Upper lobe of left lung (tissue), 6 donors: ENCODE measurements around the gene GNAI1. TPM values are rescaled to one million over a fixed set of nuclear protein-coding genes. Genes with fewer than 3 reads are reported as not detected.

Experiments used
- ATAC-seq, 2 donors: fragments of 200-7000 bp; cut with Tn5 transposase; one replicate each; pipeline ENCODE4 v1.9.1; 2022; ENCODE audit warnings: mild to moderate bottlenecking in 2 of 2, moderate library complexity in 2 of 2; ENCODE audit not compliant: low FRiP score in 2 of 2
- DNase-seq, 2 donors: peaks; one replicate each; pipeline ENCODE4 v3.0.0-alpha.2; 2019 to 2020
- H3K27ac ChIP-seq, 4 donors: fragments of 200-600 bp; sonication (generic); one replicate each; pipeline ENCODE4 v1.5.1; 2016 to 2019
- H3K27me3 ChIP-seq, 4 donors: fragments of 200-600 bp; sonication (generic); one replicate each; pipeline ENCODE4 v1.5.1; 2017 to 2019
- H3K36me3 ChIP-seq, 4 donors: fragments of 200-600 bp; sonication (generic); one replicate each; pipeline ENCODE4 v1.5.1; 2016 to 2019
- H3K4me1 ChIP-seq, 4 donors: fragments of 200-600 bp; sonication (generic); one replicate each; pipeline ENCODE4 v1.5.1; 2018 to 2019
- H3K4me3 ChIP-seq, 4 donors: fragments of 200-600 bp; sonication (generic); one replicate each; pipeline ENCODE4 v1.5.1; 2017 to 2019; ENCODE audit warnings: mild to moderate bottlenecking in 2 of 4, moderate library complexity in 1 of 4
- H3K9me3 ChIP-seq, 4 donors: fragments of 200-600 bp; sonication (generic); one replicate each; pipeline ENCODE4 v1.5.1; 2018 to 2019
- EP300 ChIP-seq, 4 donors: sonication (generic); formaldehyde crosslinking; IDR thresholded peaks; one replicate each; pipeline ENCODE4 v1.5.1; 2017; ENCODE audit warnings: antibody characterized with exemption in 4 of 4, control low read depth in 2 of 4
- POLR2A ChIP-seq, 4 donors: fragments of 450-650 bp; IDR thresholded peaks; one replicate each; pipeline ENCODE4 v1.5.1; 2016 to 2017; ENCODE audit warnings: antibody characterized with exemption in 4 of 4, mild to moderate bottlenecking in 2 of 4
- POLR2AphosphoS5 ChIP-seq, 2 donors: sonication (generic); formaldehyde crosslinking; IDR thresholded peaks; one replicate each; pipeline ENCODE4 v1.5.1; 2017; ENCODE audit warnings: antibody characterized with exemption in 2 of 2
- WGBS, 2 donors: methylation state at CpG; one replicate each; pipeline ENCODE4 v1.1.5; 2017 to 2018; 5-methylcytosine and 5-hydroxymethylcytosine counted together
- total RNA-seq, 6 donors: library from RNA; depleted of rRNA in 4 of 6; stranded (reverse); fragments of >200 nt in 4 of 6; gene quantifications; one replicate each; pipeline versions ENCODE4 v1.1.0 to v1.2.1, GENCODE V29; 2016 to 2021
- TF ChIP-seq, protein P1 (sequence below), 6 experiments: fragments of 450-650 bp in 4 of 6; fragments of 200-600 bp in 2 of 6; sonication (generic) in 2 of 6; IDR thresholded peaks; one replicate each; pipeline ENCODE4 v1.5.1; 2016 to 2019; ENCODE audit warnings: antibody characterized with exemption in 6 of 6
- donor health status: DM: no; HTN: no; CAD: no; lungs with moderate emphysema.
- donor health status: DM: no; HTN: yes; CAD: no; lungs with severe emphysema.

GNAI1 gene
- total RNA-seq, 6 donors from 2014 or later = 16.7 to 26.6 (median 21.5) TPM

DNA sequence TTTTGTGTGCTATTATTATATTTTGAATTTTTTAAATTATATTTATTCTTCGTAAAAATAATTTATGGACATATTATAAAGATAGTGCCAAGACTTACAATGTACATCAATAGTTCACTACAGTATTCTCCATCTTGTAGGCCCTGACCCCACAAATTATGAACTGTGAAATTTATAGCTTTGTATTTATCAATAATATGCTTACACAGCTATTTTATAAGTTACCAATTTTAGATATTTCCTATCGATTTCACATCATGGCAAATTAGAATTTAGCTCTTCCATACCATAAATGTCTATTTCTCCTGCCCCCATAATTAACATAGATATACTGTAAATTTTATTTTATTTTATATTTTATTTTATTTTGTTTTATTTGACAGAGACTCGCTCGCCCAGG, 34.4 kb upstream of the GNAI1 start:
- no peak for ATAC-seq
- no peaks in the 10 kb centered on the region for H3K4me1 ChIP-seq

DNA sequence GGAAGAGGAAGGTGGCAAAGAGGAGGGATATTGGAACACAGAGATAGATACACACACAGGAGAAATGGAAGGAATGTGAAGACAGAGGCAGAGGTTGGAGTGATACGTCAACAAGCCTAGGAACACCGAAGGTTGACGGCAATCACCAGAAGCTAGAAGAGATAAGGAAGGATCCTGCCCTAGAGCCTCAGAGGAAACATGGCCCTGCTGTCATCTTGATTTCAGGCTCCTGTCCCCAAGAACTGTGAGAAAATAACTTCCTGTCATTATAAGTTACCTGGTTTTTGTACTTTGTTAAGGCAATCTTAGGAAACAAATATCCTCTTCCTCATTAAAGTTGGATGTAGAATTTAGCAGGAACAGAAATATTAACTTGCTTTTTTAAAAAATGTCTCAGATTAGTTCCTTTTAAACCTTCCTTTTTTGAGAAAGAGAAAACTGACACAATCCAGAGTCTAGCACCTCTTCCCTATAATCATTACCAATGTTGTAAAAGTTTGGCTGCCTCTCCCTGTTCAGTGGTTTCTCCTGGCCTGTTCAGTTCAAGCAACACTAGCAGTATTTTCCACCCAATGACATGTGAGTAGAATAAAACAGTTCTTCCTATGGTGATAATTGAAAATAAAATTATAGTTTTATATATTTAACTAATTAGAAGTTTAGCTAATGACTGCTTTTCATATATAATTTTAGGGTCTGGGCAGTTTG, 28.8 kb upstream of the GNAI1 start:
- 62 to 80% methylated on average over 3 of the region's 3 CpGs for WGBS, 2 donors
- no peak for DNase-seq
- no peak overlapping the region for H3K27ac ChIP-seq
- no peaks in the 10 kb centered on the region for H3K9me3 ChIP-seq
- peaks cover 0 to 11% (median 0%) of the 10 kb centered on the region in 4 donors for H3K4me1 ChIP-seq
- H3K36me3 ChIP-seq = no peaks in the 10 kb centered on the region
- no peak for TF ChIP-seq POLR2A (IDR thresholded peaks at IDR 0.05)
- no peak for TF ChIP-seq EP300 (IDR thresholded peaks at IDR 0.05)
- TF ChIP-seq, protein P1, sequence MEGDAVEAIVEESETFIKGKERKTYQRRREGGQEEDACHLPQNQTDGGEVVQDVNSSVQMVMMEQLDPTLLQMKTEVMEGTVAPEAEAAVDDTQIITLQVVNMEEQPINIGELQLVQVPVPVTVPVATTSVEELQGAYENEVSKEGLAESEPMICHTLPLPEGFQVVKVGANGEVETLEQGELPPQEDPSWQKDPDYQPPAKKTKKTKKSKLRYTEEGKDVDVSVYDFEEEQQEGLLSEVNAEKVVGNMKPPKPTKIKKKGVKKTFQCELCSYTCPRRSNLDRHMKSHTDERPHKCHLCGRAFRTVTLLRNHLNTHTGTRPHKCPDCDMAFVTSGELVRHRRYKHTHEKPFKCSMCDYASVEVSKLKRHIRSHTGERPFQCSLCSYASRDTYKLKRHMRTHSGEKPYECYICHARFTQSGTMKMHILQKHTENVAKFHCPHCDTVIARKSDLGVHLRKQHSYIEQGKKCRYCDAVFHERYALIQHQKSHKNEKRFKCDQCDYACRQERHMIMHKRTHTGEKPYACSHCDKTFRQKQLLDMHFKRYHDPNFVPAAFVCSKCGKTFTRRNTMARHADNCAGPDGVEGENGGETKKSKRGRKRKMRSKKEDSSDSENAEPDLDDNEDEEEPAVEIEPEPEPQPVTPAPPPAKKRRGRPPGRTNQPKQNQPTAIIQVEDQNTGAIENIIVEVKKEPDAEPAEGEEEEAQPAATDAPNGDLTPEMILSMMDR (IDR thresholded peaks at IDR 0.05) = no peak
- TF ChIP-seq POLR2AphosphoS5 (IDR thresholded peaks at IDR 0.05) = no peak
- no peak overlapping the region for H3K4me3 ChIP-seq
- peak in 1 of 2 donors; percentile 34 for ATAC-seq
- no peaks in the 10 kb centered on the region for H3K27me3 ChIP-seq

More for the DNA sequence above, 34.4 kb upstream of the GNAI1 start:
- no peak overlapping the region for H3K4me3 ChIP-seq
- WGBS, 2 donors = 90 to 95% methylated on average over 4 of the region's 4 CpGs
- no peaks in the 10 kb centered on the region for H3K36me3 ChIP-seq
- no peaks in the 10 kb centered on the region for H3K9me3 ChIP-seq
- H3K27ac ChIP-seq = no peak overlapping the region
- no peak for DNase-seq
- H3K27me3 ChIP-seq = no peaks in the 10 kb centered on the region
- TF ChIP-seq, protein P1 (IDR thresholded peaks at IDR 0.05) = no peak
- TF ChIP-seq EP300 (IDR thresholded peaks at IDR 0.05) = no peak
- TF ChIP-seq POLR2AphosphoS5 (IDR thresholded peaks at IDR 0.05) = no peak
- no peak for TF ChIP-seq POLR2A (IDR thresholded peaks at IDR 0.05)

DNA sequence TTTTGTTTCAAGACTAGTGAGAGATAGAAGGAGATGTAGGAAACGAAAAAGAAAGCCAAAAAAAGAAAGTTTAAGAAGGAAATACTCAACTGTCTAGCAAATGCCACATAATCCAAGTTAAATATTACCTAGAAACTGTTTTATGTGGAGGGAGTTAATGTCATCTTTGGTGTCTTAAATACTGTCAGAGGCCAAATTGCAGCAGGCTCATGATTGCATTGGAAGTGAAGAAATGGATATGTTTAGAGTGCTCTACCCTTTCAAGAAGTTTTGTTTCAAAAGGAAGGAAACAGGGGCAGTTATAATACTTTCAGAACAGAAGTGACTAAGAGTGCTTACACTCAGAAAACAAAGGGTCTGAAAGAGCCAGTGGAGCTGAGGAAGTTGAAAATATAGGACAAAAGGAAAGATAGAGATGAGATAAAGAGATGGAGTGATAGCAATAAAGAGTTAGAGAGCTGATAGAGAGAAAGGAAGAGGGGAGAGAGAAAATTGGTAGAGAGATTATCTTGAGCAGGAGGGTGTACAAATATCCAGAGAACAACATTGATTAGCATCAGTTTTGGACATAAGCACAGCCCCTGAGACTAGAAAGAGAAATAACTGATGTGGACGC, 28.0 kb upstream of the GNAI1 start:
- Histone ChIP-seq H3K27me3 (no peaks in the 10 kb centered on the region), H3K9me3 (no peaks in the 10 kb centered on the region), H3K36me3 (no peaks in the 10 kb centered on the region), H3K4me1 (peaks cover 0 to 11% (median 0%) of the 10 kb centered on the region in 4 donors), H3K4me3 (no peak overlapping the region), H3K27ac (no peak overlapping the region)
- DNase-seq (no peak), ATAC-seq (no peak)
- WGBS, 2 donors = 46 to 56% methylated on average over 2 of the region's 2 CpGs
- no peak for TF ChIP-seq EP300 (IDR thresholded peaks at IDR 0.05)
- TF ChIP-seq POLR2A (IDR thresholded peaks at IDR 0.05) = no peak
- no peak for TF ChIP-seq POLR2AphosphoS5 (IDR thresholded peaks at IDR 0.05)
- TF ChIP-seq, protein P1 (IDR thresholded peaks at IDR 0.05) = no peak

DNA sequence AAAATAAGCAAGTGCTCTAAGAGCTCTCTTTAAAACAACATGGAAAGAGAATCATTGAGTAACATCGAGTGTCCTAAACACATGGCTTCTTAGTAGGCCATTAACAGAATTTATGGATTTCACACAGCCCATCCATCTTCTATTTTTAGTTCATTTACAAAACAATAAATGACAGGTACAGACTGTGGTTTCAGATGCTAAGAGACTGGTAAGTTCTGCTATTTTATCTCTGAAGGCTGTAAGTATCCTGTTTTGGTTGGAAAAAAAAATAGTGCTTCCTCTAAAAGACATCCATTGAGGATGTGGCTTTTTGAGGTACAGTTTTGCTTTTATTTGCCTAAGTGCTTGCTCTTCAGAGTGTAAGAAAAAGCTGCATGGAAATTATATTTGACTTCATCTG, 27.4 kb upstream of the GNAI1 start:
- no peak for DNase-seq
- 26 to 39% methylated on average over 1 of the region's 1 CpG for WGBS, 2 donors
- ATAC-seq = no peak
- Histone ChIP-seq H3K27me3 (no peaks in the 10 kb centered on the region), H3K9me3 (no peaks in the 10 kb centered on the region), H3K4me3 (no peak overlapping the region), H3K4me1 (peaks cover 0 to 11% (median 0%) of the 10 kb centered on the region in 4 donors), H3K27ac (no peak overlapping the region), H3K36me3 (no peaks in the 10 kb centered on the region)
- TF ChIP-seq EP300 (IDR thresholded peaks at IDR 0.05) (no peak), POLR2A (IDR thresholded peaks at IDR 0.05) (no peak), POLR2AphosphoS5 (IDR thresholded peaks at IDR 0.05) (no peak)
- TF ChIP-seq, protein P1 (IDR thresholded peaks at IDR 0.05) = no peak
